Cardiac muscle cell (in vitro differentiated cells and primary cell): ENCODE data around the gene CCDC27. TPM values are rescaled to one million over a fixed set of nuclear protein-coding genes. Genes with fewer than 3 reads are reported as not detected.

ENCODE experiments used
- DNase-seq, 2 donors: peaks; one replicate each; pipeline versions ENCODE4 v3.0.0 to v3.0.0-alpha.2; 2010 to 2017; ENCODE audit warnings: low read depth in 1 of 2, low spot score in 1 of 2
- H3K27ac ChIP-seq: fragments of 200-600 bp; sonication (generic); 2 replicates; pipeline ENCODE4 v1.5.1; 2016
- H3K27me3 ChIP-seq: fragments of 200-600 bp; sonication (generic); 2 replicates; pipeline ENCODE4 v1.6.0; 2016; ENCODE audit warnings: control low read depth
- H3K36me3 ChIP-seq: fragments of 200-600 bp; sonication (generic); 2 replicates; pipeline ENCODE4 v1.5.1; 2016; ENCODE audit warnings: control low read depth
- H3K4me1 ChIP-seq: fragments of 200-600 bp; sonication (generic); 2 replicates; pipeline ENCODE4 v1.8.1; 2017; ENCODE audit warnings: low read depth, mild to moderate bottlenecking, mixed run types
- H3K4me3 ChIP-seq: fragments of 200-600 bp; sonication (generic); 2 replicates; pipeline ENCODE4 v1.5.1; 2016; ENCODE audit warnings: mild to moderate bottlenecking
- H3K9me3 ChIP-seq: fragments of 200-600 bp; sonication (generic); 2 replicates; pipeline ENCODE4 v1.5.1; 2017; ENCODE audit warnings: low read depth, mild to moderate bottlenecking, control low read depth
- CTCF ChIP-seq: IDR thresholded peaks from 2 replicates; pipeline ENCODE4 v1.5.1; 2012; ENCODE audit warnings: low read depth, mild to moderate bottlenecking, low read length
- polyA plus RNA-seq: library from polyadenylated mRNA; unstranded; fragments of >200 nt; fragmentation: Nextera tagmentation; extraction: Ambion mirVana; gene quantifications from 2 replicates; pipeline ENCODE4 v1.2.1, GENCODE V29; 2016
- total RNA-seq: library from RNA; depleted of rRNA; stranded (reverse); fragments of >200 nt; gene quantifications from 2 replicates; pipeline ENCODE4 v1.2.3, GENCODE V29; 2016

Gene CCDC27
- total RNA-seq (0.09 TPM in 1 of 2 replicates, not detected in the other), polyA plus RNA-seq (0.56 and 0.71 TPM in 2 replicates)

- Histone ChIP-seq H3K36me3 (no peaks in the 10 kb centered on the region), H3K27ac (no peak within 1 kb of the TSS), H3K27me3 (peaks cover 3% of the 10 kb centered on the region), H3K9me3 (no peaks in the 10 kb centered on the region), H3K4me1 (no peaks in the 10 kb centered on the region), H3K4me3 (no peak within 1 kb of the TSS)
- no peak for TF ChIP-seq CTCF
- DNase-seq, result no peak
These were observed at the start of gene CCDC27 for GRCh38 chr1:3752400-3752945. Gene CCDC27, plus strand, starts transcription at chr1:3752450. Its CDS starts 32 bp downstream, at chr1:3752482.

- H3K4me3 ChIP-seq, result no peak overlapping the region
- H3K27me3 ChIP-seq, result no peaks in the 10 kb centered on the region
- H3K4me1 ChIP-seq, result no peaks in the 10 kb centered on the region
- H3K27ac ChIP-seq, result no peak overlapping the region
- no peak for DNase-seq
- H3K36me3 ChIP-seq, result no peaks in the 10 kb centered on the region
- no peak for TF ChIP-seq CTCF
- no peaks in the 10 kb centered on the region for H3K9me3 ChIP-seq
These were observed 49.7 kb upstream of the CCDC27 start for GRCh38 chr1:3702528-3702927.

- no peaks in the 10 kb centered on the region for H3K9me3 ChIP-seq
- H3K36me3 ChIP-seq, result no peaks in the 10 kb centered on the region
- no peaks in the 10 kb centered on the region for H3K4me1 ChIP-seq
- H3K27ac ChIP-seq, result no peak overlapping the region
- no peak overlapping the region for H3K4me3 ChIP-seq
- H3K27me3 ChIP-seq, result no peaks in the 10 kb centered on the region
- peak in 1 of 2 donors; percentile 63 for DNase-seq
- no peak for TF ChIP-seq CTCF
These were observed 49.1 kb upstream of the CCDC27 start for GRCh38 chr1:3702990-3703728.

- Histone ChIP-seq H3K36me3 (no peaks in the 10 kb centered on the region), H3K27ac (no peak overlapping the region), H3K4me3 (no peak overlapping the region), H3K4me1 (no peaks in the 10 kb centered on the region), H3K9me3 (no peaks in the 10 kb centered on the region), H3K27me3 (peaks cover 1% of the 10 kb centered on the region)
- DNase-seq, result no peak
- no peak for TF ChIP-seq CTCF
These were observed 48.4 kb upstream of the CCDC27 start for GRCh38 chr1:3703786-3704371.

- H3K36me3 ChIP-seq, result no peaks in the 10 kb centered on the region
- DNase-seq, result no peak
- no peak for TF ChIP-seq CTCF
- no peaks in the 10 kb centered on the region for H3K4me1 ChIP-seq
- H3K9me3 ChIP-seq, result no peaks in the 10 kb centered on the region
- peaks cover 9% of the 10 kb centered on the region for H3K27me3 ChIP-seq
- no peak overlapping the region for H3K27ac ChIP-seq
- no peak overlapping the region for H3K4me3 ChIP-seq
These were observed 46.8 kb upstream of the CCDC27 start for GRCh38 chr1:3705341-3705950.
